Epithelial cell of esophagus (primary cell): ENCODE results near the gene ABCC4.

ENCODE experiments used
- DNase-seq: peaks from one replicate; pipeline ENCODE4 v3.0.0; 2010; ENCODE audit warnings: low read depth
- H3K4me3 ChIP-seq: 2 replicates; pipeline ENCODE4 v1.5.1; 2011; ENCODE audit warnings: mild to moderate bottlenecking, low read length, control low read depth
- TF ChIP-seq, protein P1 (sequence below): IDR thresholded peaks from 2 replicates; pipeline ENCODE4 v1.5.1; 2011; ENCODE audit warnings: low read depth, mild to moderate bottlenecking, low read length, control low read depth, inconsistent platforms; ENCODE audit not compliant: insufficient read depth; ENCODE audit errors: missing control alignments

ABCC4 gene, protein sequence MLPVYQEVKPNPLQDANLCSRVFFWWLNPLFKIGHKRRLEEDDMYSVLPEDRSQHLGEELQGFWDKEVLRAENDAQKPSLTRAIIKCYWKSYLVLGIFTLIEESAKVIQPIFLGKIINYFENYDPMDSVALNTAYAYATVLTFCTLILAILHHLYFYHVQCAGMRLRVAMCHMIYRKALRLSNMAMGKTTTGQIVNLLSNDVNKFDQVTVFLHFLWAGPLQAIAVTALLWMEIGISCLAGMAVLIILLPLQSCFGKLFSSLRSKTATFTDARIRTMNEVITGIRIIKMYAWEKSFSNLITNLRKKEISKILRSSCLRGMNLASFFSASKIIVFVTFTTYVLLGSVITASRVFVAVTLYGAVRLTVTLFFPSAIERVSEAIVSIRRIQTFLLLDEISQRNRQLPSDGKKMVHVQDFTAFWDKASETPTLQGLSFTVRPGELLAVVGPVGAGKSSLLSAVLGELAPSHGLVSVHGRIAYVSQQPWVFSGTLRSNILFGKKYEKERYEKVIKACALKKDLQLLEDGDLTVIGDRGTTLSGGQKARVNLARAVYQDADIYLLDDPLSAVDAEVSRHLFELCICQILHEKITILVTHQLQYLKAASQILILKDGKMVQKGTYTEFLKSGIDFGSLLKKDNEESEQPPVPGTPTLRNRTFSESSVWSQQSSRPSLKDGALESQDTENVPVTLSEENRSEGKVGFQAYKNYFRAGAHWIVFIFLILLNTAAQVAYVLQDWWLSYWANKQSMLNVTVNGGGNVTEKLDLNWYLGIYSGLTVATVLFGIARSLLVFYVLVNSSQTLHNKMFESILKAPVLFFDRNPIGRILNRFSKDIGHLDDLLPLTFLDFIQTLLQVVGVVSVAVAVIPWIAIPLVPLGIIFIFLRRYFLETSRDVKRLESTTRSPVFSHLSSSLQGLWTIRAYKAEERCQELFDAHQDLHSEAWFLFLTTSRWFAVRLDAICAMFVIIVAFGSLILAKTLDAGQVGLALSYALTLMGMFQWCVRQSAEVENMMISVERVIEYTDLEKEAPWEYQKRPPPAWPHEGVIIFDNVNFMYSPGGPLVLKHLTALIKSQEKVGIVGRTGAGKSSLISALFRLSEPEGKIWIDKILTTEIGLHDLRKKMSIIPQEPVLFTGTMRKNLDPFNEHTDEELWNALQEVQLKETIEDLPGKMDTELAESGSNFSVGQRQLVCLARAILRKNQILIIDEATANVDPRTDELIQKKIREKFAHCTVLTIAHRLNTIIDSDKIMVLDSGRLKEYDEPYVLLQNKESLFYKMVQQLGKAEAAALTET (N-terminal part only)

DNA sequence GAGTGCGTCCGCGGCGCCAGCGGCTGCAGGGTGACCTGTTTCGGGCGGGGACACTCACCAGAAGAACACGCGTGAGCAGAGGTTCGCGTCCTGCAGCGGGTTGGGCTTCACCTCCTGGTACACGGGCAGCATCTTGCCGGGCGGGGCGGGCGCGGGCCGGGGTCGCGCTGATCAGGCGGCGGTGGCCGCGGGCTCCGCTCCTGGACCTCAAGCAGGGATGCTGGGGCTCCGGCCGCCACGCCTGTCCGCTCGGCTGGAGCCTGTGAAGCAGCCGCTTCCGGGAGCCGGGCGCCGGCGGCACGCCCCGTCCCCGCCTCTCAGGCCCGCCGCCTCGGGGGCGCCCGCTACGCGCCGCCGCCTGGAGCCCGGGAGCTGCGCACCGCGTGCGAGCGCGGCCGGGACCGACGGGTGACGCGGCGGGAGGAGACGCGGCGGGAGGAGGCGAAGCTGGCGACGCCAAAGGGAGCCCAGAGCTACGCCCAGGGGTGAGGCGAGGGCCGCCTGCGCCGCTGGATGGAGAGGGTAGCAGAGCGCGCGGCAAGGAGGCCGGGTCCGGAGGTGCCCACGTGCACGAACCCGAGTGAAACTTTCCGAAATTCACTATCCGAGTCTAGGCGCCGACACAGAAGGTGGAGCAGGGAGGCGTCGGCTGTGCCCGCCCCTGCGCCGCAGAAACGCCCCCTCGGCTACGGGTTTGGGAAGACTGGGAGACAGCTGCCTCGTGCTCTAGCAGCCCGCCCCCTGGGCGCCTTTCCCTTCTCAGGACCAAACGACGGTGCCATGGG lies at the start of gene ABCC4:
TSS of gene ABCC4 (minus strand) at position 269 of the 785 bp plus-strand sequence. CDS start at position 132, 137 bp downstream.
- DNase-seq: peak; percentile 68
- H3K4me3 ChIP-seq: peak within 1 kb of the TSS; percentile 50
- TF ChIP-seq, protein P1, sequence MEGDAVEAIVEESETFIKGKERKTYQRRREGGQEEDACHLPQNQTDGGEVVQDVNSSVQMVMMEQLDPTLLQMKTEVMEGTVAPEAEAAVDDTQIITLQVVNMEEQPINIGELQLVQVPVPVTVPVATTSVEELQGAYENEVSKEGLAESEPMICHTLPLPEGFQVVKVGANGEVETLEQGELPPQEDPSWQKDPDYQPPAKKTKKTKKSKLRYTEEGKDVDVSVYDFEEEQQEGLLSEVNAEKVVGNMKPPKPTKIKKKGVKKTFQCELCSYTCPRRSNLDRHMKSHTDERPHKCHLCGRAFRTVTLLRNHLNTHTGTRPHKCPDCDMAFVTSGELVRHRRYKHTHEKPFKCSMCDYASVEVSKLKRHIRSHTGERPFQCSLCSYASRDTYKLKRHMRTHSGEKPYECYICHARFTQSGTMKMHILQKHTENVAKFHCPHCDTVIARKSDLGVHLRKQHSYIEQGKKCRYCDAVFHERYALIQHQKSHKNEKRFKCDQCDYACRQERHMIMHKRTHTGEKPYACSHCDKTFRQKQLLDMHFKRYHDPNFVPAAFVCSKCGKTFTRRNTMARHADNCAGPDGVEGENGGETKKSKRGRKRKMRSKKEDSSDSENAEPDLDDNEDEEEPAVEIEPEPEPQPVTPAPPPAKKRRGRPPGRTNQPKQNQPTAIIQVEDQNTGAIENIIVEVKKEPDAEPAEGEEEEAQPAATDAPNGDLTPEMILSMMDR: no peak

DNA sequence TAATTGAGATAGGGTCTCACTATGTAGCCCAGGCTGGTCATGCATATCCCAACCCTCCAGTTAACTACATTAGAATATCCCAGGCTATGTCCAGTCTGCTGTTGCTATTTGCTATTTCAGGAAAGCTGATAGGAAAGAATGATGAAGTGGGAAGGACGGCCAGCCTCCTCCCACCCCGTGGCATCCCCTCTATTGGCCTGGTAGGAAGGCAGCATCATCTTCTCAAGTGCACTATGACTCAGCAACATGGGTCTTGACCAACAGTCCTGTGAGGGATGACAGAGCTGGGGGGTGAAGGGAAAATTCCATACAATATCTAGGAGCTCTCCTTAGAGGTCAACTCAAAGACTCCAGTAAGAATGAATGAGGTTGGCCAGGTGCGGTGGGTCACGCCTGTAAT lies 48.0 kb upstream of the ABCC4 start:
- TF ChIP-seq, protein P1: no peak
- H3K4me3 ChIP-seq: no peak overlapping the region
- no peak for DNase-seq

DNA sequence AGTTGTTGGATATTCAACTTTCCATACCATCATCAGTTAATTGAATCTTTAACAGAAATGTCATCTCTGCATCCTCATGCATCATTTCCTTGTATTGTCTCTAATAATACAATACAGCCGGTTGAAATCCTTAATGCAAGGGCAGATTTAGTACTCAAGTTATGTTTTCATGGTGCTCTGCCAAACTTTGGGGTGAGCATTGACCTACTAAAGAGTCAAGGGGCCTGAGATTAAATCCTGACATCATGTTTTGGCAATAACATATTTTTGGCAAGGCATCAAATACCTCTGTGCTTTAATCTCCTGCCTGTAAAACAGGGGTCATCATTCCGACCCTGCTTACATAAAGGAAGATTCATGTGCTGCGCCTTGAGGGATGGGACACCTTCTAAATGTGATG lies 42.7 kb upstream of the ABCC4 start:
- DNase-seq: no peak
- TF ChIP-seq, protein P1: no peak

DNA sequence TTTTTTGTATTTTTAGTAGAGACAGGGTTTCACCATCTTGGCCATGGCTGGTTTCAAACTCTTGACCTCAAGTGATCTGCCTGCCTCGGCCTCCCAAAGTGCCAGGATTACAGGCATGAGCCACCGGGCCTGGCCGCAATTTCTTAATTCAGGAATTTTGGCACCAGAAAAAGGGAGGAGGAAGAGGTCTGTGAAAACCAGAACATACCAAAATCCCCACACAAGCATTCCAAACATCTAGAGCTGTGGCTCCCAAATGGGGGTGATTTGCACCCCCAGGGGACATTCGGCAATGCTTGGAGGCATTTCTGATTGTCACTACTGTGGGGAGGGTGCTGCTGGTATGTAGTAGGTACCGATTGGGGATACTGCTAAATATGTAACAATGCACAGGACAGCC lies 40.2 kb upstream of the ABCC4 start:
- TF ChIP-seq, protein P1: no peak
- no peak overlapping the region for H3K4me3 ChIP-seq
- DNase-seq: no peak

More for the DNA sequence above, 42.7 kb upstream of the ABCC4 start:
- no peak overlapping the region for H3K4me3 ChIP-seq

DNA sequence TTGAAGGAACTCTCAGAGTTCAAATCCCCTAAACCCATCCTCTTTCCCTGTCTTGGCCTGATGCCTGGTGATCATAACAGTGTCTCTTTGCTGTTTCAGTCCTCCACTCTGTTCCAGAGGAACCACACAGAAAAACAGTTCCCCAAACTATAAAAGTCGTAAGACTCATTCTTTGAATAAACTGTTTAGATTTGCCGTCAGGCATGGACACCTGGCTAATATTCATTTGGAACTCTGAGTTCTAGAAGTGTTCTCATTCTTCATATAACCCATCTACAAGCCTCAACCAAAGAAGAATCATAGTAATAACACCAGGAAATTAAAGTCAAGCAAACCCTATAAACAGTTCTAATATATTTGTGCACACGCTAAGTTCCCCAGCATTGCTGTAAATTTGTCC lies 37.7 kb upstream of the ABCC4 start:
- DNase-seq: no peak
- TF ChIP-seq, protein P1: no peak
- no peak overlapping the region for H3K4me3 ChIP-seq

DNA sequence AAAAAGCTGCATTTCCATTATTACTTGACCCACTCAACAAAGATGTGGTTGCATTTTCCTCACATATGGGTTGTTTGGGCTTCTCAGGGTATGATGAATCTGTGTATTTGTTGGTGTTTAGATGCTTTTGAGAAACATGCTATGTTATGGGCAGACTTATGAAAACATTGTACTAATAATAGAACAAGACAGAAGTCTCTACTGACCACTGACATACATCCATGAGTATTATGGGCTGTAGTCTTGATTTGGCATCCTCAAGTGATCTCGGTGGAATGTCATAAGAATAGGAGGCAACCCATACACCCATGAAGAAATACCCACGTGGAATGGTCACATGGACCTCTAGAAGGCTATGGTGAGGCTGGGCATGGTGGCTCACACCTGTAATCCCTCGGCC lies 36.3 kb upstream of the ABCC4 start:
- TF ChIP-seq, protein P1: no peak
- no peak overlapping the region for H3K4me3 ChIP-seq
- DNase-seq: no peak
